ENCODE data around the gene CPA2. TPM values are rescaled to one million over a fixed set of nuclear protein-coding genes. Genes with fewer than 3 reads are reported as not detected.
A peak's percentile ranks its signal among the peaks of the same experiment; 100 is the strongest.

Gene CPA2
- total RNA-seq, 4 donors from 2014 or later = not detected

DNA sequence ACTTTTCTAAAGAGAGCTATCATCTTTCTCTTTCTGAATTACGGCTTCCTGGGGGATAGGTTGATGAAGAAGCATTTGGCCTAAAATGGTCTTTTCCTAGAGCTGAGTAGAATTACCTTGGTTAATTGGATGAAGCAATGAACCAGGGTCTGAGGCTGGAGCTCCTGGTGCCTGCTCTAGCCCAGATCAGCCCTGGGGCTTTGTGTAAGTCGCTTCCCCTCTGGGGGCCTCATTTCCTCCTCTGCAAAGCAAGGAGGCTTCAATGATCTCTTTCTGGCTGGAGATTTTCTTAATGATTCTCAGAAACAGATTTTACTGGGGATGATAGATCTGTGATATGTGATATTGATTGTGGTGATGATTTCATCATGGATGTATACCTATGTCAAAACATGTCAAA lies 3.5 kb upstream of the CPA2 start:
- TF ChIP-seq, protein P1, sequence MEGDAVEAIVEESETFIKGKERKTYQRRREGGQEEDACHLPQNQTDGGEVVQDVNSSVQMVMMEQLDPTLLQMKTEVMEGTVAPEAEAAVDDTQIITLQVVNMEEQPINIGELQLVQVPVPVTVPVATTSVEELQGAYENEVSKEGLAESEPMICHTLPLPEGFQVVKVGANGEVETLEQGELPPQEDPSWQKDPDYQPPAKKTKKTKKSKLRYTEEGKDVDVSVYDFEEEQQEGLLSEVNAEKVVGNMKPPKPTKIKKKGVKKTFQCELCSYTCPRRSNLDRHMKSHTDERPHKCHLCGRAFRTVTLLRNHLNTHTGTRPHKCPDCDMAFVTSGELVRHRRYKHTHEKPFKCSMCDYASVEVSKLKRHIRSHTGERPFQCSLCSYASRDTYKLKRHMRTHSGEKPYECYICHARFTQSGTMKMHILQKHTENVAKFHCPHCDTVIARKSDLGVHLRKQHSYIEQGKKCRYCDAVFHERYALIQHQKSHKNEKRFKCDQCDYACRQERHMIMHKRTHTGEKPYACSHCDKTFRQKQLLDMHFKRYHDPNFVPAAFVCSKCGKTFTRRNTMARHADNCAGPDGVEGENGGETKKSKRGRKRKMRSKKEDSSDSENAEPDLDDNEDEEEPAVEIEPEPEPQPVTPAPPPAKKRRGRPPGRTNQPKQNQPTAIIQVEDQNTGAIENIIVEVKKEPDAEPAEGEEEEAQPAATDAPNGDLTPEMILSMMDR (IDR thresholded peaks at IDR 0.05 in 4 of 5, conservative IDR thresholded peaks at IDR 0.05 in 1 of 5) = no peak
- no peak for TF ChIP-seq POLR2A (IDR thresholded peaks at IDR 0.05)
- Histone ChIP-seq H3K36me3 (no peaks in the 10 kb centered on the region), H3K4me1 (no peaks in the 10 kb centered on the region), H3K27me3 (peaks cover 0 to under 1% (median 0%) of the 10 kb centered on the region in 3 donors), H3K4me3 (no peak overlapping the region), H3K27ac (no peak overlapping the region), H3K9me3 (peaks cover 0 to 3% (median 0%) of the 10 kb centered on the region in 3 donors)
- intact Hi-C loops (cut with DNase I; ENCODE audit: low total_unique reads) (no loop called here), in situ Hi-C loops (cut with MboI; ENCODE audit: low sequenced_read_pairs in 4 of 4) (no loop called here)
- DNase-seq = no peak
- no peak for ATAC-seq

DNA sequence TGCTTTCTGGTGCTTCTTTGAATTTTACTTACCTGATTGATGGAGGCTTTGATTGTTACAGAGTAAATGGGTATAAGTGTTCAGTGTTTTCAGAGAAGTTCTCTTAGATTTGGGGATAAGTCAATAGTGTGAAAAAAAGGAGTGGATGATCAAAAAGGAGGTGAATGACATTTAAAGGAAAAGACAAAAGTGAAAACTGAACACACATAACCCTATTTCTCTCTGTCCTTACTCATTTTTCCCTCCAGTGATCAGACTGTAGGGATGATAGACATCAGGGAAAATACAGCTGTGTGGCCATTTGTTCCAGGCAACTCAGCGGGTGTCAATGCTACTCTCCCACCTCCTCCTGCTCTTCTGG lies 278 bp downstream of the CPA2 start:
- ATAC-seq (no peak), DNase-seq (no peak)
- peaks cover 0 to 4% (median 0%) of the 10 kb centered on the region in 3 donors for H3K27me3 ChIP-seq
- H3K36me3 ChIP-seq = no peaks in the 10 kb centered on the region
- in situ Hi-C loops (cut with MboI; ENCODE audit: low sequenced_read_pairs in 4 of 4) (no loop called here), intact Hi-C loops (cut with DNase I; ENCODE audit: low total_unique reads) (no loop called here)
- no peak overlapping the region for H3K4me3 ChIP-seq
- H3K4me1 ChIP-seq = no peaks in the 10 kb centered on the region
- no peaks in the 10 kb centered on the region for H3K9me3 ChIP-seq
- TF ChIP-seq, protein P1 (IDR thresholded peaks at IDR 0.05 in 4 of 5, conservative IDR thresholded peaks at IDR 0.05 in 1 of 5) = no peak
- TF ChIP-seq POLR2A (IDR thresholded peaks at IDR 0.05) = no peak
- H3K27ac ChIP-seq = no peak overlapping the region

DNA sequence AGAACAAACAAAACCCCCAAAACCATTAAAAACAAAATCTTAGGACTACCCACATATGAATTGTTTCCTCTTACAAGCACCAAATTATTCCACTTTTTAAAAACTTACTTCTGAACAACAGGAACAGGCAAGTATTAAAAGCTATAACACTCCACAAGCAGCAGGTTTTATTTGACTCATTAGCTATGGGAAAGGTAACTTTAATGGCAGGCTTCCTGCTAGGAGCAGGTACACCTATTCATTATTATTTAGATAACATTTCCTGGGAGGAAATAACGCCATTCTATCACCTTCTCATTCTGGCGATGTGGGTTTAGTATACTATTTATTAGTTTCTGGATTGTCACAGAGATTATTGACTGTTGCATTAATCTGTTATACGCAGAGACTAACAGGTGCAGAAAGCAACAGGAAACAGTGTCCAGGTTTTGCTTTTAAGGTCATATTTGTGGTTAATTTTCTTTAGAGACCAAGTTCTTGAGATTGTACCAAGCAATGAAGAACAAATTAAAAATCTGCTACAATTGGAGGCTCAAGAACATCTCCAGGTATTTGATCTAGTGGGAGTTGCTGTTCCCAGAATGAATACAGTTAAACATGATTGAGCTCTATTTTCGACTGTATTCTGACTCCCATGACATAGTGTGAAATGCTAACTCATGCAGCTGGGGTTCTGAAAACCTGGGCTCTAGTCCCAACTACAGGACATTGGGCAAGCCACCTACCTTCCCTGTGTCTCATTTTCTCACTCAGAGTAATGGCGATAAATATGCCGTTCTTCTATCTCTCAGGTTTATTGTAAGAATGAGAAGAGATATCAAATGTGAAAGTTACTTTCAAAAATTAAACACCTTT lies 2.0 kb downstream of the CPA2 start:
- Histone ChIP-seq H3K27me3 (peaks cover 10 to 18% (median 12%) of the 10 kb centered on the region in 3 donors), H3K4me3 (no peak overlapping the region), H3K9me3 (no peaks in the 10 kb centered on the region), H3K36me3 (no peaks in the 10 kb centered on the region), H3K4me1 (peaks cover 4 to 12% of the 10 kb centered on the region in 2 donors), H3K27ac (no peak overlapping the region)
- intact Hi-C loops (cut with DNase I; ENCODE audit: low total_unique reads) (no loop called here), in situ Hi-C loops (cut with MboI; ENCODE audit: low sequenced_read_pairs in 4 of 4) (no loop called here)
- DNase-seq (no peak), ATAC-seq (peak in 1 of 2 donors; percentile 74)
- no peak for TF ChIP-seq POLR2A (IDR thresholded peaks at IDR 0.05)
- TF ChIP-seq, protein P1 (IDR thresholded peaks at IDR 0.05 in 4 of 5, conservative IDR thresholded peaks at IDR 0.05 in 1 of 5) = no peak

GRCh38 chr7:130269318-130269694 lies 2.6 kb downstream of the CPA2 start:
- TF ChIP-seq POLR2A (IDR thresholded peaks at IDR 0.05) = no peak
- TF ChIP-seq, protein P1 (IDR thresholded peaks at IDR 0.05 in 4 of 5, conservative IDR thresholded peaks at IDR 0.05 in 1 of 5) = no peak
- H3K27ac ChIP-seq = no peak overlapping the region
- DNase-seq (no peak), ATAC-seq (no peak)
- H3K27me3 ChIP-seq = peaks cover 15 to 19% (median 18%) of the 10 kb centered on the region in 3 donors
- peaks cover 7 to 18% of the 10 kb centered on the region in 2 donors for H3K4me1 ChIP-seq
- no peaks in the 10 kb centered on the region for H3K36me3 ChIP-seq
- no peak overlapping the region for H3K4me3 ChIP-seq
- no peaks in the 10 kb centered on the region for H3K9me3 ChIP-seq
- in situ Hi-C loops (cut with MboI; ENCODE audit: low sequenced_read_pairs in 4 of 4) = no loop called here
- intact Hi-C loops (cut with DNase I; ENCODE audit: low total_unique reads) = no loop called here

Data from gastrocnemius medialis (tissue), 4 donors.